Endothelial cell of coronary artery (primary cell): Measurements from ENCODE around the gene CAPN5. TPM values are rescaled to one million over a fixed set of nuclear protein-coding genes. Genes with fewer than 3 reads are reported as not detected.

Experiments
- total RNA-seq: library from RNA; depleted of rRNA; stranded (reverse); fragments of >200 nt; gene quantifications from 2 replicates; pipeline ENCODE4 v1.2.3, GENCODE V29; 2014

CAPN5 gene
- 9.6 and 15.7 TPM in 2 replicates for total RNA-seq

GRCh38 chr11:77066229-77067042 lies at the start of gene CAPN5:
CAPN5 (plus strand) TSS chr11:77066971; CDS start chr11:77084887, 17,916 bp downstream.

GRCh38 chr11:77102246-77103210 lies 35.8 kb downstream of the CAPN5 start, which contains the start of gene OMP:
OMP (plus strand) TSS chr11:77102840; CDS start chr11:77102840, 0 bp downstream.

DNA sequence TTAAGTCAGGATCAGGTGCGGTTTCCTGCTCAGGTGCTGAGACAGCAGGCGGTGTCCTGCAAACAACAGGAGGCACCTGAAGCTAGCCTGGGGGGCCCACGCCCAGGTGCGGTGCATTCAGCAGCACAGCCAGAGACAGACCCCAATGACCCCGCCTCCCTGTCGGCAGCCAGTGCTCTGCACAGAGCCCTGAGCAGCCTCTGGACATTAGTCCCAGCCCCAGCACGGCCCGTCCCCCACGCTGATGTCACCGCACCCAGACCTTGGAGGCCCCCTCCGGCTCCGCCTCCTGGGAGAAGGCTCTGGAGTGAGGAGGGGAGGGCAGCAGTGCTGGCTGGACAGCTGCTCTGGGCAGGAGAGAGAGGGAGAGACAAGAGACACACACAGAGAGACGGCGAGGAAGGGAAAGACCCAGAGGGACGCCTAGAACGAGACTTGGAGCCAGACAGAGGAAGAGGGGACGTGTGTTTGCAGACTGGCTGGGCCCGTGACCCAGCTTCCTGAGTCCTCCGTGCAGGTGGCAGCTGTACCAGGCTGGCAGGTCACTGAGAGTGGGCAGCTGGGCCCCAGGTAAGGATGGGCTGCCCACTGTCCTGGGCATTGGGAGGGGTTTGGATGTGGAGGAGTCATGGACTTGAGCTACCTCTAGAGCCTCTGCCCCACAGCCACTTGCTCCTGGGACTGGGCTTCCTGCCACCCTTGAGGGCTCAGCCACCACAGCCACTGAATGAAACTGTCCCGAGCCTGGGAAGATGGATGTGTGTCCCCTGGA lies 61.3 kb downstream of the CAPN5 start, which contains the start of gene MYO7A:
Gene MYO7A (plus strand): TSS at position 327 of the 772 bp plus-strand sequence. CDS start 2,389 bp downstream, outside the sequence.

Other genes with a start within 250 kb of the CAPN5 start
- 9.8 and 17.3 TPM in 2 replicates for gene ACER3, start 206.1 kb upstream of the CAPN5 start, total RNA-seq
- gene B3GNT6, start 32.6 kb upstream of the CAPN5 start, total RNA-seq, result not detected in 2 replicates
- gene OMP, start 35.9 kb downstream of the CAPN5 start, total RNA-seq, result 0.45 and 0.56 TPM in 2 replicates
- gene MYO7A, start 61.3 kb downstream of the CAPN5 start, total RNA-seq, result 0.18 and 0.19 TPM in 2 replicates
- not detected in 2 replicates for gene GDPD4, start 234.7 kb downstream of the CAPN5 start, total RNA-seq